GM19239 (cell line): ENCODE measurements around the gene SMC6.

Experiments
- DNase-seq: peaks from one replicate; pipeline ENCODE4 v3.0.0; 2011; ENCODE audit warnings: low spot score; ENCODE audit not compliant: insufficient read length
- FAIRE-seq: peaks from 2 replicates; lab custom pipeline; 2011; peaks lifted over from hg19 to GRCh38; lab: Jason Lieb, UNC

The SMC6 gene

DNA sequence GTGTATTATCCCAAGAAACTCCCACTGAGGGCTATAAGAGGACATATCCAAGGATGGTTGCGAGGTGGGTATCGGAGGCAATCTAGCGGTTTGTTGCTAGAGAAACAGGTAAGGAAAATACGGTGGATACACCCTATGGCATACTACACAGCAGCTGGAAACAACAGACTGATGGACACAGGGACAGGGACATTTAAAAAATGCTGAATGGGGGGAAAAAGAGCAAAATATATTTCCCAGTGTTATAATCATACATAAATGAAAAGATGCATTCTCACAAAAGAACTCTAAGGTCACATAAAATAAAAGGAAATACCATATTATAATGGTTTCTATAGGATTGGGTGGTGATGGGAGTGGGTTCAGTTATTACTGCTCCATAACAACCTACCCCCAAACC is 95.9 kb downstream of the SMC6 start:
- DNase-seq (no peak), FAIRE-seq (no peak)

- no peak for FAIRE-seq
- no peak for DNase-seq
These were observed 100.8 kb downstream of the SMC6 start for GRCh38 chr2:17652681-17653394.

- DNase-seq: no peak
- FAIRE-seq: no peak
These were observed 104.6 kb downstream of the SMC6 start for GRCh38 chr2:17649026-17649425.

DNA sequence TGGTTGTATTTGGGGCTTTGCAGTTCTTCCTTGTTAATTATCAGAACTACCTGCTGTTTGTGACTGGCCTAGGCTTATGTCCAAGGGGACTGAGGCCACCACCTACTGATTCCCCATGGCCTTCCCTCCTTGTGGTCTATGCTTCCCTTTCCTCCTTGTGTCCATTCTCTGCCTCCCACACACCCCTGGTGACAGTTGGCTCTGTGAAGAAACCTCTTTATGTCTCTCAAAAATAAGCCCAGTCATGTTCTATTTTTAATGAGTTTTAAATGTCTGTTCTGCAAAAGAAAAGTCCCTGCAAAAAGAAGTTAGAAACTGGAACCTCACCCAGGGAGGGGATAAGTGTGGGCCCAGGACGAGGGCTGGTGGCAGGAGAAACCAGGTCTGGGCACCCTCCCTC is 105.0 kb downstream of the SMC6 start:
- DNase-seq: no peak
- FAIRE-seq: no peak

GRCh38 chr2:17646838-17647701 is 106.5 kb downstream of the SMC6 start:
- FAIRE-seq (no peak), DNase-seq (no peak)

- FAIRE-seq: peak; percentile 94
- peak; percentile 41 for DNase-seq
These were observed 107.5 kb downstream of the SMC6 start for GRCh38 chr2:17646081-17646554.

- DNase-seq (no peak), FAIRE-seq (no peak)
These were observed 108.5 kb downstream of the SMC6 start for GRCh38 chr2:17644997-17645720.

- DNase-seq (no peak), FAIRE-seq (no peak)
These were observed 110.5 kb downstream of the SMC6 start for GRCh38 chr2:17643031-17643615.

GRCh38 chr2:17640406-17640805 is 113.2 kb downstream of the SMC6 start:
- no peak for FAIRE-seq
- DNase-seq: no peak

DNA sequence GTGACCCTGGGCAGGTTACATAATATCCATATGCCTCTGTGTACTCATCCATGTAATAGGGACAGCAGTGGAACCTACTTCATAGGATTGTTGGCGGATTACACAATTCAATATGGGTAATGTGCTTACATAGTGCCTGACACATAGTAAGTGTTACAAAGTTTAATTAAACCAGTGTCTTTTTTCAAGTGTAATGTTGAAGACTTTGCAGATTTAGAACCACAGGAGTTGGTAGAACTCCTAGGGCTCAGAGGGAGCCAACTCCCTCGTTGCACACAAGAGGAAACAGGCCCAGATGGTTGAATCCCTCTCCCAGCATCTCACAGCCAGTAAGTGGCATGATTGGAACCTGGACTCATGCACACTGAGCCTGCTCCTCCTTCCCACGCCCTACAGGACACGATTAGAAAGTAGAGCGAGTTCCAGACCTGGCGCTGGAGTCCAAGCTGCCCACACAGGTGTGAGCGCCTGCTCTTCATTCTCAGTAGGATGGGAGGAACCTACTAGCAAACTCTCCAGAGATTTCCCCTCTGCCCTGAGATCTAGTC is 115.3 kb downstream of the SMC6 start:
- DNase-seq: no peak
- FAIRE-seq: no peak

DNA sequence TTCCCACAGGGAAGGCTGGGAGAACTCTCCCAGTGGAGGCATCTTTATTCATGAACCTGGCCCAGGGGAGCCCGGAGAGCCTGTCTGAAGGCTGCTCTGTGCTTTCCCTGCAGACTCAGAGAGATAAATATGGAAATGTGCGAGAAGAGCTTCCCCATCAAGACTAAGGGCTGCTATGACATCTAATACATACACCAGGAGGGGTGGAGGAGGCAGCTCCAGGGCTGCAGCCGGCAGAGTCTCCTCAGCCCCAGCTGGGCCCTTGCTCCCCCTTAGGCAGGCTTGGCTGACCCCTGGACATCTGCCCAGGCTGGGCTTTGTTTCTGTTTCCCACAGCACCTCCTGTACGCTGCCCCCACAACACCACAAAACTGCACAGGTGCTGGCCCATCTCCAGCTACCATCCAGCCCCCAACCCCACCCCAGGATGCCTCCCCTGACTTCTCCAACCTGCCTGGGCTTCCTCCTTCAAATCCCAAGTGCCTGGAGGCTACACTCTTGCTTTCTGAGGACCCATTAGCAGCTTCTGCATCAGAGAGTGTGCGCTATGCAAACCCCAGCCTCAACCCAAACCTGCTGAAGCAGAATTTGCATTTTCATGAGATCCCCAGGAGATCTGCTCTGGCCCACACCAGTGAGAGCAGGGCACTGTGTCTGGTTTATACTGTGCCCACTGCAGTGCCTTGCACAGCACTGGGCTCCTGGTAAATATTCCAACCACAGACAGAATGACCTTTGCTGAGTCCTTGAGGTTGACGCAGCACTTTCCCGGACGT is 116.3 kb downstream of the SMC6 start:
- DNase-seq (no peak), FAIRE-seq (no peak)

- no peak for DNase-seq
- no peak for FAIRE-seq
These were observed 117.4 kb downstream of the SMC6 start for GRCh38 chr2:17636257-17636656.

- FAIRE-seq: no peak
- no peak for DNase-seq
These were observed 118.6 kb downstream of the SMC6 start for GRCh38 chr2:17634997-17635396.

DNA sequence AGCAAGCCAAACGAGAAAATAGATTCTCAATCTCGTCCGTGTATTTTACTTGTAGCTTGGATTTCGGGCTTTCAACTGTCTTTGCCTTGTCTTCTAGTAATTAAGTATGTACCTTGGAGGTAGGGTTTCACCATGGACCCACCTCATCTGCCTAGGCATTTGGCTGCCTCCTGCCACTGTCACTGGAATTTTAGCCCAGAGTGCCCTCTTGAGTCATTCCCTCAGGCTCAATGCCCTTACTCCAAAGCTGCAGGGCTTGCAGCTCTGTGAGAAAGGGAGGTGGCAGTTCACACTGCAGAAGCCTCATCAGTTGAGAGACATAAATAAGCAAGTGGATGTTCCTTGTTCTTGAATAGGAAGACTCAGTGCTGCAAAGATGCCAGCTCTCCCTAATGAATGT is 123.5 kb downstream of the SMC6 start:
- FAIRE-seq: no peak
- DNase-seq: no peak

GRCh38 chr2:17628349-17629261 is 125.0 kb downstream of the SMC6 start:
- DNase-seq (no peak), FAIRE-seq (no peak)

- no peak for DNase-seq
- FAIRE-seq: no peak
These were observed 126.2 kb downstream of the SMC6 start for GRCh38 chr2:17627434-17627833.

DNA sequence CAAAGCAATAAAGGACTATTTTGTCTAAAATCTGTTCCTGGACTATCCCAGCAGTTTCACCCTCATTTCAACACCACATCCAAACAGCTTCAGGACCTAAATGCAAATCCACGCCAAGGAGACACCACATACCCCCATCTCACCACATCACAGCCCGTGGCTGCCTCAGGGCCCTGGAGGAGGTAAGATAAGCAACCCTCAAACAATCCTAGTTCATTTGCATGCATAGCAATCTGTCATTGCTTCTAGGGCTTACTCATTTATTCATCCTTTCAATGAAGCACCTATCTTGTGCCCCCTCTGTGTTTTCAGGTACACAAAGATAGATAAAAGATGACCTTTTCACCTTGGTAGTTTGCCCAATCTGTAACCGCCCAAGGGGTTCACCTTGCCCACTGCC is 126.6 kb downstream of the SMC6 start:
- no peak for FAIRE-seq
- DNase-seq: no peak

- DNase-seq: no peak
- FAIRE-seq: no peak
These were observed 128.2 kb downstream of the SMC6 start for GRCh38 chr2:17625446-17625845.
